Measurements from ENCODE around the gene LTB4R2. TPM values are rescaled to one million over a fixed set of nuclear protein-coding genes. Genes with fewer than 3 reads are reported as not detected.

The LTB4R2 gene, protein sequence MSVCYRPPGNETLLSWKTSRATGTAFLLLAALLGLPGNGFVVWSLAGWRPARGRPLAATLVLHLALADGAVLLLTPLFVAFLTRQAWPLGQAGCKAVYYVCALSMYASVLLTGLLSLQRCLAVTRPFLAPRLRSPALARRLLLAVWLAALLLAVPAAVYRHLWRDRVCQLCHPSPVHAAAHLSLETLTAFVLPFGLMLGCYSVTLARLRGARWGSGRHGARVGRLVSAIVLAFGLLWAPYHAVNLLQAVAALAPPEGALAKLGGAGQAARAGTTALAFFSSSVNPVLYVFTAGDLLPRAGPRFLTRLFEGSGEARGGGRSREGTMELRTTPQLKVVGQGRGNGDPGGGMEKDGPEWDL
- total RNA-seq (5.5 TPM), polyA plus RNA-seq (6.5 TPM)
- long read RNA-seq, donor 1, partial matches to known transcripts, result 0 of 2 reads
- long read RNA-seq, donor 1, other reads (novel, unspliced or antisense), result 0 of 2 reads
- long read RNA-seq, donor 2, result 0 reads
- long read RNA-seq, donor 3, partial matches to known transcripts, result 0 of 7 reads
- long read RNA-seq, donor 3, other reads (novel, unspliced or antisense), result 0 of 7 reads
- long read RNA-seq, donor 4, transcript LTB4R2-202 (1 exons, 3,092 nt), result major isoform, 9 of 9 reads
- long read RNA-seq, donor 4, partial matches to known transcripts, result 0 of 9 reads
- long read RNA-seq, donor 4, other reads (novel, unspliced or antisense), result 0 of 9 reads
- long read RNA-seq, donor 5, transcript LTB4R2-202 (1 exons, 3,092 nt), result major isoform, 6 of 10 reads
- long read RNA-seq, donor 5, partial matches to known transcripts, result 0 of 10 reads
- long read RNA-seq, donor 5, other reads (novel, unspliced or antisense), result 0 of 10 reads
- long read RNA-seq, donor 6, transcript LTB4R2-202 (1 exons, 3,092 nt), result major isoform, 7 of 7 reads
- long read RNA-seq, donor 6, partial matches to known transcripts, result 0 of 7 reads
- long read RNA-seq, donor 6, other reads (novel, unspliced or antisense), result 0 of 7 reads
- long read RNA-seq, donor 7, partial matches to known transcripts, result 0 of 5 reads
- long read RNA-seq, donor 7, other reads (novel, unspliced or antisense), result 0 of 5 reads
- long read RNA-seq, donor 8, partial matches to known transcripts, result 0 of 3 reads
- long read RNA-seq, donor 8, other reads (novel, unspliced or antisense), result 0 of 3 reads
- long read RNA-seq, donor 9, partial matches to known transcripts, result 0 of 3 reads
- long read RNA-seq, donor 9, other reads (novel, unspliced or antisense), result 0 of 3 reads
- long read RNA-seq, donor 10, partial matches to known transcripts, result 0 of 6 reads
- long read RNA-seq, donor 10, other reads (novel, unspliced or antisense), result 0 of 6 reads

DNA sequence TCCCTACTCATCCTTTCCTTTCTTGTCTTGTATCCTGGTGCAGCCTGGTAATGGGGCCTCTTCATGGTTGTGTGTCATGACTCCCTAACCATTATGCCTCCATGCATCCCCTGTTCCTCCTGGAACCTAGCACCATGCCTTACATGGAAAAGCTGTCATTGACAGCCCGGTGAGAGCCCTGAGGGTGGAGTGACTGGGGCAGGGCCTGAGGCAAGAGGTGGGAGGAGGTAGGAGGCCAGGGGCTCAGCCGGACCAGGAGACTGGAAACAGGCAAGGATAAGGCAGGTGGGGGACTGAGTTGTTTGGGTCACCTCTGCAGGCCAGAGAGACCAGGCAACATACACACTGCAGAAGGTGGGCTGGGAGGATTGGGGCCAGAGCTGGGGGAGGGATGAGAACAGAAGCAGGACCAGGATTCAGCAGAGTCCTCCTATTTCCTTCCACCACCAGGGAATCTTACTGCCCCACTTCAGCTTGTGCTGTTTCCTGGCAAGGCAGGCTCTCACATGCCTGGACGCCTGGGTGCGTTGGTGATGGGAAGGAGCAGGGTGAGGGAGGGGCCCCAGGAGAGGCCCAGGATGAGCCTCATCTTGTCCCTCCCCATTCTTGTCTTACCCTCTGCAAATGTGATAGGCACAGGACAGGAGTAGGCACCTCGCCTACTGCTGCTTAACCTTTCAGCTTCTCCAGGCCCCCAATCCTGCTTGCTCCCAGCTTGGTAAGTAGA, at the start of gene LTB4R2:
Gene LTB4R2 (plus strand): TSS at position 603 of the 727 bp plus-strand sequence. CDS start 525 bp downstream, outside the sequence.
- no peak for DNase-seq (ENCODE audit: low read depth in 6 of 9, low spot score in 9 of 9)
- peak within 1 kb of the TSS; percentile 37 to 50 for H3K4me3 ChIP-seq (ENCODE audit: low read length in 2 of 2)
- H3K9me3 ChIP-seq (ENCODE audit: control insufficient read depth in 2 of 2, insufficient read depth in 1 of 2, low read length in 1 of 2), result no peaks in the 10 kb centered on the region
- H3K27me3 ChIP-seq (ENCODE audit: control insufficient read depth in 2 of 2, insufficient read depth in 1 of 2, low read length in 1 of 2), result peaks cover 0 to 5% of the 10 kb centered on the region in 2 donors
- 90% methylated on average over 5 of the region's 5 CpGs for WGBS
- H3K27ac ChIP-seq (ENCODE audit: low read depth in 1 of 2, low read length in 1 of 2), result peak within 1 kb of the TSS; percentile 52 to 83
- peaks cover 31 to 42% of the 10 kb centered on the region in 2 donors for H3K36me3 ChIP-seq (ENCODE audit: control insufficient read depth in 2 of 2, insufficient read depth in 2 of 2, low read length in 1 of 2)
- peaks cover 9 to 62% of the 10 kb centered on the region in 2 donors for H3K4me1 ChIP-seq (ENCODE audit: control insufficient read depth in 2 of 2, insufficient read depth in 2 of 2, low read length in 2 of 2)

DNA sequence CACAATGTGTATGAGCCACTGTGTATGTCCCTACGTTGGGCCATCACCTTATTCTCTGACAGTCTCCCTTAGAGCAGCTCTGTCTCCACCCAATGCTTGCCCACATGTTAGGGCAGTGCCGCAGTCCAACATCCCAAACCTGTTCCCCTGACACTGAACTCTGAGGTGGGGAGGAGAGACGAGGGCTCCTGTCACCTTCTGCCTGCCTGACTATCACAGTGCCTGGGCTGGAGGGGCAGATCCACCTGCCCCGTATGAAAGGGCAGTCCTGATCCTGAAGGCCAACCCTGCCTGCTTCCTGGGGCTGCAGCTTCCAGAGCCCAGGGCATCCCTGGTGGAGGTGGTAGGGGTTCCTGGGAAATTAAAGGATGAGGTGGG, 49.2 kb upstream of the LTB4R2 start:
- H3K36me3 ChIP-seq (ENCODE audit: control insufficient read depth in 2 of 2, insufficient read depth in 2 of 2, low read length in 1 of 2), result peaks cover 0 to 4% of the 10 kb centered on the region in 2 donors
- H3K4me3 ChIP-seq (ENCODE audit: low read length in 2 of 2), result no peak overlapping the region
- H3K4me1 ChIP-seq (ENCODE audit: control insufficient read depth in 2 of 2, insufficient read depth in 2 of 2, low read length in 2 of 2), result peaks cover 0 to 4% of the 10 kb centered on the region in 2 donors
- no peaks in the 10 kb centered on the region for H3K9me3 ChIP-seq (ENCODE audit: control insufficient read depth in 2 of 2, insufficient read depth in 1 of 2, low read length in 1 of 2)
- WGBS, result 95% methylated on average over 4 of the region's 4 CpGs
- no peaks in the 10 kb centered on the region for H3K27me3 ChIP-seq (ENCODE audit: control insufficient read depth in 2 of 2, insufficient read depth in 1 of 2, low read length in 1 of 2)
- no peak for DNase-seq (ENCODE audit: low read depth in 6 of 9, low spot score in 9 of 9)
- no peak overlapping the region for H3K27ac ChIP-seq (ENCODE audit: low read depth in 1 of 2, low read length in 1 of 2)

DNA sequence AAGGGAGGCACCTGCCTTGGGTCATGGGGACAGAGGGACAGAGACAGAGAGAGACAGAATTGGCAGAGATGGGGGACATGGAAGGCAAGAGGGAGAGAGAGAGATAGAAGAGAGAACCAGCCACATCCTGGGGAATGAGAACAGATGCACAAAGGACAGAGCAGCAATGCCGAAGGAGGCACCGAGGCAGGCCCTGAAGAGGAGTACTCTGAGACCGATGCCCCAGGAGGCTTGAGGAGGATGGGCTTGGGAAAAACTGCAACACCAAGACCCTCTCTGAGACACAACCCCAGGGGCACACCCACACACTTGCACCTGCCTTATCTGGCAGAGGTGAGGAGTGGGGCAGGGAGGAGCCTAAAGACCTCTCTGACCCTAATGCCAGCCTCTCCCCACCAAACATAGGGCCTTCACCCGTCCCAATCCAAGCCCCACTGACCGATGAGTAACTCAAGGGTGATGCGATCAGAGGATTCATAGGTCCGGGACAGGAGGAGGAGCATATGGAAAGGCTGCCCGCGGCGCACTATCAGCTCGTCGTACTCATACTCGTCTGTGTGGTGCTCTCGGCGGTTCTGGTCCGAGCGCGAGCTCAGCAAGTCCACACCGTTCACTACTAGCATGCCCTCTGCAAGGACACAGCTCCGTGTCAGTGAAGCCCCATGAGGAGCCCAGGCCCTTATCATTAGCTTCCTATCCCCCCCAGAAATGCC, 48.5 kb upstream of the LTB4R2 start:
- Histone ChIP-seq H3K4me1 (ENCODE audit: control insufficient read depth in 2 of 2, insufficient read depth in 2 of 2, low read length in 2 of 2) (peaks cover 0 to 4% of the 10 kb centered on the region in 2 donors), H3K4me3 (ENCODE audit: low read length in 2 of 2) (no peak overlapping the region), H3K36me3 (ENCODE audit: control insufficient read depth in 2 of 2, insufficient read depth in 2 of 2, low read length in 1 of 2) (peaks cover 3 to 4% of the 10 kb centered on the region in 2 donors), H3K27ac (ENCODE audit: low read depth in 1 of 2, low read length in 1 of 2) (no peak overlapping the region), H3K9me3 (ENCODE audit: control insufficient read depth in 2 of 2, insufficient read depth in 1 of 2, low read length in 1 of 2) (no peaks in the 10 kb centered on the region), H3K27me3 (ENCODE audit: control insufficient read depth in 2 of 2, insufficient read depth in 1 of 2, low read length in 1 of 2) (no peaks in the 10 kb centered on the region)
- 93% methylated on average over 20 of the region's 20 CpGs for WGBS
- no peak for DNase-seq (ENCODE audit: low read depth in 6 of 9, low spot score in 9 of 9)

DNA sequence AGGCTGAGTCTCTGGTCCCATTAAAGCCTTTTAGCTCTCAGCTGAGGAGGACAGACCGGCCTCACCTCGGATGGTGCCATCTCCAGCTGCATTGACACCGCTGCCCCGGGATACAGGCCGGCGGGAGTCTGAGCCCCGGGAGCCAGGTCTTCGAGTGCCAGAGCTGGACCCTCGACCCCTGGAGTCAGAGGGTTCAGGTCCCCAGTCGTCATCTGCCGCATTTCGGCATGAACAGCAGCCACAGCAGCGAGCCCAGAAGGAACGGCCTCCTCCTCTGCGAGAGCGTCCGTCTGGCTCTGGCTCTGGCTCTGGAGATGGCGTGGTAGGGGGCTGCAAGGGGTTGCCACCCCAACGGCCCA, 48.0 kb upstream of the LTB4R2 start:
- Histone ChIP-seq H3K4me3 (ENCODE audit: low read length in 2 of 2) (no peak overlapping the region), H3K36me3 (ENCODE audit: control insufficient read depth in 2 of 2, insufficient read depth in 2 of 2, low read length in 1 of 2) (peaks cover 4 to 6% of the 10 kb centered on the region in 2 donors), H3K27ac (ENCODE audit: low read depth in 1 of 2, low read length in 1 of 2) (no peak overlapping the region), H3K9me3 (ENCODE audit: control insufficient read depth in 2 of 2, insufficient read depth in 1 of 2, low read length in 1 of 2) (no peaks in the 10 kb centered on the region), H3K4me1 (ENCODE audit: control insufficient read depth in 2 of 2, insufficient read depth in 2 of 2, low read length in 2 of 2) (peaks cover 0 to 4% of the 10 kb centered on the region in 2 donors), H3K27me3 (ENCODE audit: control insufficient read depth in 2 of 2, insufficient read depth in 1 of 2, low read length in 1 of 2) (no peaks in the 10 kb centered on the region)
- WGBS, result 97% methylated on average over 19 of the region's 19 CpGs
- no peak for DNase-seq (ENCODE audit: low read depth in 6 of 9, low spot score in 9 of 9)

DNA sequence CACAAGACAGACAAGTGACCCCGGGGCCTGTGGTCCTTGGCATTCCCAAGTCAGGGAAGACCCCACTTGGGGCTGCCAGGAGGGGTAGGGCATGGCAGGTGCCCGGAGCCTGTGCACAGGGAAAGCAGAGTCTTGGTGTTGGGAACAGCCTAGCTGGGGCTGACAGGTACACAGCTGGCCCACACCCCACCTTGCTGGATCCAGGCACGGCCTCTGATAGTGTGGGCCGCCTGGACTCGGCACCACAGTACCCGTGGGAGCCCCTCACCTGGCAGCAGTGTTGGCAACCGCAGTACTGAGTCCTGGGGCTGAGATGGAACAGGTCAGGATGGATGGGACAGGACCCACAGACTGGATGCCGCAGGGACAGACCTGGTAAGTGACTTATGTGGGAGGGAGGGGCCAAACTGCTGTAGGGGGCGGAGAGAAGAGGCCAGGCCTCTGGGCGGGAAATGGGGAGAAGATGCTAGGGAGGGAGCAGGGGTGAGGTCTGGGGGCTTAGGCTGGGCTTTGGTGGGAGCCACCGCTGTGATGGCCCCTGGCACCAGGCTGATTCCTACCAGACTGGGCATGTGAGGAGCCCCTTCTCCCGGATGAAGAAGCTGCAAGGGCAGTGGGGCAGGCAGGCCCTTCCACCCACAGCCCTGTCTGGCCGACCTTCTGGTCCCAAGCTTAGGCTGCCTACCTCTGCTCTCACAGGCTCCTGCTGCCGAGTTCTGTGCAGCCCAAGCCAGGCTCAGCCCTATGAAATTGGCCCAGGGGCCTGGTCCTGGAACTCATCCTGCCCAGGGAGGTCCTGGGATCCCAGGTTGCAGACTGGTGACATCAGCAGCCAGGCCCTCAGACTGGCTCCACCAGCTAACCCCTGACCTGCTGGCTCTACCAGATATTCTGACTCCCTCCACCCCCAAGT, 46.9 kb upstream of the LTB4R2 start, which contains the start of gene TGM1:
Gene TGM1 (minus strand): TSS at position 357 of the 913 bp plus-strand sequence. CDS start 825 bp downstream, outside the sequence.
- WGBS, result 94% methylated on average over 14 of the region's 14 CpGs
- peak within 1 kb of the TSS; percentile 53 to 75 for H3K27ac ChIP-seq (ENCODE audit: low read depth in 1 of 2, low read length in 1 of 2)
- H3K4me3 ChIP-seq (ENCODE audit: low read length in 2 of 2), result no peak within 1 kb of the TSS
- H3K9me3 ChIP-seq (ENCODE audit: control insufficient read depth in 2 of 2, insufficient read depth in 1 of 2, low read length in 1 of 2), result no peaks in the 10 kb centered on the region
- DNase-seq (ENCODE audit: low read depth in 6 of 9, low spot score in 9 of 9), result no peak
- H3K4me1 ChIP-seq (ENCODE audit: control insufficient read depth in 2 of 2, insufficient read depth in 2 of 2, low read length in 2 of 2), result peaks cover 0 to 4% of the 10 kb centered on the region in 2 donors
- peaks cover 4 to 13% of the 10 kb centered on the region in 2 donors for H3K36me3 ChIP-seq (ENCODE audit: control insufficient read depth in 2 of 2, insufficient read depth in 2 of 2, low read length in 1 of 2)
- H3K27me3 ChIP-seq (ENCODE audit: control insufficient read depth in 2 of 2, insufficient read depth in 1 of 2, low read length in 1 of 2), result no peaks in the 10 kb centered on the region

DNA sequence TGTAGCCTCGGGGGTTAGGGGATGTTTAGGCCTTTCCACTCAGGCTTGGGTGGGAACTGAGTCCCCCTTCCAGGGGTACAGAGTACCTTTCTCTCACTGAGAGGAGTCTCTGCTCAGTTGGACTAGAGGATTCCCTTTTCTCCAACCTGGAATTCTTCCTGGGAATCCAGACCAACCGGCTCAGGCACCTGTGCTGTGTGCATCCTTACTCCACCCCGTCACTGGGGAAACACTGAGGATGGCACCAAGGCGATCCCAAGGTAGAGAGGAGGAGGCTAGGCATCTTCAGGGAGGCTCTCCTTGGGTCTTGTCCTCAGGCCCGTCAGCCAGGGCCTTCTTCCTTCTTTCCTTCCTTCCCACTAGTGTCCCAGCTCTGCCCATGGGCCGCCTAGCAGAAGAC, 46.1 kb upstream of the LTB4R2 start:
- Histone ChIP-seq H3K4me1 (ENCODE audit: control insufficient read depth in 2 of 2, insufficient read depth in 2 of 2, low read length in 2 of 2) (peaks cover 0 to 4% of the 10 kb centered on the region in 2 donors), H3K27ac (ENCODE audit: low read depth in 1 of 2, low read length in 1 of 2) (peak overlapping the region; percentile 53 to 75), H3K9me3 (ENCODE audit: control insufficient read depth in 2 of 2, insufficient read depth in 1 of 2, low read length in 1 of 2) (no peaks in the 10 kb centered on the region), H3K27me3 (ENCODE audit: control insufficient read depth in 2 of 2, insufficient read depth in 1 of 2, low read length in 1 of 2) (no peaks in the 10 kb centered on the region), H3K4me3 (ENCODE audit: low read length in 2 of 2) (no peak overlapping the region), H3K36me3 (ENCODE audit: control insufficient read depth in 2 of 2, insufficient read depth in 2 of 2, low read length in 1 of 2) (peaks cover 5 to 15% of the 10 kb centered on the region in 2 donors)
- WGBS, result 92% methylated on average over 6 of the region's 6 CpGs
- DNase-seq (ENCODE audit: low read depth in 6 of 9, low spot score in 9 of 9), result no peak

DNA sequence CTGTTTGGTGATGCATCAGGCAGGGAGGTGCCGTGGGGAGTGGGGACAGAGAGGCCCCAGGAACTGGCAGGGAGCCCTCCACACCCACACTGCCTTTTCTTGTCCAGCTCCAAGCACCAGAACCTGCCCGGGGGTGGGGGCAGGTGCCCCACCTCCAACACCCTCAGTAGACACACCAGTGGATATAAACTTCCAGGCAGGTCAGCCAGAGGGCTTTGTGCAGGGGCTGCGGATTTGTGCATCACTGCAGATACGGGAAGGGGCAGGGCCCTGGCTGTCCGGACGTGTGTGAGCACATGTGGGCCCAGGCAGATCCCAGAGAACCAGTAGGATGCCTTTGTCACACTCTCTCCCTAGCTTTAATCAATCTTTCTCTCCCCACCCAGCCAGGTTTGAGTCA, 45.6 kb upstream of the LTB4R2 start:
- Histone ChIP-seq H3K4me1 (ENCODE audit: control insufficient read depth in 2 of 2, insufficient read depth in 2 of 2, low read length in 2 of 2) (peaks cover 0 to 4% of the 10 kb centered on the region in 2 donors), H3K36me3 (ENCODE audit: control insufficient read depth in 2 of 2, insufficient read depth in 2 of 2, low read length in 1 of 2) (peaks cover 9 to 18% of the 10 kb centered on the region in 2 donors), H3K9me3 (ENCODE audit: control insufficient read depth in 2 of 2, insufficient read depth in 1 of 2, low read length in 1 of 2) (no peaks in the 10 kb centered on the region), H3K27ac (ENCODE audit: low read depth in 1 of 2, low read length in 1 of 2) (peak overlapping the region; percentile 64 to 81), H3K27me3 (ENCODE audit: control insufficient read depth in 2 of 2, insufficient read depth in 1 of 2, low read length in 1 of 2) (no peaks in the 10 kb centered on the region), H3K4me3 (ENCODE audit: low read length in 2 of 2) (no peak overlapping the region)
- 93% methylated on average over 6 of the region's 6 CpGs for WGBS
- no peak for DNase-seq (ENCODE audit: low read depth in 6 of 9, low spot score in 9 of 9)
